ENCODE measurements around the gene ARHGAP18. TPM values are rescaled to one million over a fixed set of nuclear protein-coding genes. Genes with fewer than 3 reads are reported as not detected.
"Not testable (repeated sequence)": the region's sequence is repeated elsewhere in the genome, so short reads cannot be mapped to it uniquely, and the experiment has no call there.

Gene ARHGAP18
- total and polyA plus RNA-seq, 10 of the 15 experiments (the other 5 are each of a cell fraction or from before 2014, with no cell fraction given), result 18.2 to 52.2 (median 31.7) TPM

DNA sequence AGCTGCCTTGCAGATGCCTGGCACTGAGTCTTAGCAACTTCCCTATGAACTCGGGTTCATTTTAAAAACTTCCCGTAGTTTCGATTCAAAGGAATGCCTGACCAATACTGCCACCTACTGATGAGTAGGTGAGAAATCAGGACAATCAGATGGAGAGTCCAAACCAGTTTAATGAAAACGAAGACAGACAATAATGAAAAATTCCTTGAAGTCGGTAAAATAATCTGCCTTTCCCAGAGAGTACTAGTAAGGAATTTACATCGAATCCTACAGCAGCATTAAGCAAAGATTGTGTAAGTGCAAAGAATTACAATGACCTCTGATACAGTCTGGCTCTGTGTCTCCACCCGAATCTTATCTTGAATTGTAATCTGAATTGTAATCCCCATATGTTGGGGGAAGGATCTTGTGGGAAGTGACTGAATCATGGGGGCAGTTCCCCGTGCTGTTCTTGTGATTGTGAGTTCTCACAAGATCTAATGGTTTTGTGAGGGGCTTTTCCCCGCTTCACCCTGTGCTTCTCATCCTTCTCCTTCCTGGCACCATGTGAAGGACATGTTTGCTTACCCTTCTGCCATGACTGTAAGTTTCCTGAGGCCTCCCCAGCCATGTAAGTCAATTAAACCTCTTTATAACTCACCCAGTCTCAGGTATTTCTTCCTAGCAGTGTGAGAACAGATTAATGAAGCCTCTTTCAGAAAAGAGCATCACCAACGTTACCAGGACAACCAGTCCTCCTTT lies 134.4 kb downstream of the ARHGAP18 start:
- no peak for DNase-seq (ENCODE audit: low read depth, low spot score)
- no peaks in the 10 kb centered on the region for H3K79me2 ChIP-seq (ENCODE audit: control insufficient read depth, insufficient read depth, low read length)
- in situ Hi-C loops (cut with MboI) (no loop called here), intact Hi-C loops (cut with micrococcal nuclease; ENCODE audit: unreplicated experiment) (loop anchor here (1.0 kb wide), 1 partner anchor 77 kb away; no protein-coding TSS in a partner anchor)
- ChIA-PET CTCF (interaction anchor here (0.6 to 0.8 kb wide), 3 partner anchors 20 to 76 kb away, joined by 3 to 6 read pairs (median 4); no protein-coding TSS in a partner anchor), POLR2A (no interaction called here), SMC1A (ENCODE audit: uncharacterized antibody, unreplicated experiment) (no interaction called here), RAD21 (ENCODE audit: unreplicated experiment) (no interaction called here)
- FAIRE-seq, result no peak
- TF ChIP-seq, protein P1, sequence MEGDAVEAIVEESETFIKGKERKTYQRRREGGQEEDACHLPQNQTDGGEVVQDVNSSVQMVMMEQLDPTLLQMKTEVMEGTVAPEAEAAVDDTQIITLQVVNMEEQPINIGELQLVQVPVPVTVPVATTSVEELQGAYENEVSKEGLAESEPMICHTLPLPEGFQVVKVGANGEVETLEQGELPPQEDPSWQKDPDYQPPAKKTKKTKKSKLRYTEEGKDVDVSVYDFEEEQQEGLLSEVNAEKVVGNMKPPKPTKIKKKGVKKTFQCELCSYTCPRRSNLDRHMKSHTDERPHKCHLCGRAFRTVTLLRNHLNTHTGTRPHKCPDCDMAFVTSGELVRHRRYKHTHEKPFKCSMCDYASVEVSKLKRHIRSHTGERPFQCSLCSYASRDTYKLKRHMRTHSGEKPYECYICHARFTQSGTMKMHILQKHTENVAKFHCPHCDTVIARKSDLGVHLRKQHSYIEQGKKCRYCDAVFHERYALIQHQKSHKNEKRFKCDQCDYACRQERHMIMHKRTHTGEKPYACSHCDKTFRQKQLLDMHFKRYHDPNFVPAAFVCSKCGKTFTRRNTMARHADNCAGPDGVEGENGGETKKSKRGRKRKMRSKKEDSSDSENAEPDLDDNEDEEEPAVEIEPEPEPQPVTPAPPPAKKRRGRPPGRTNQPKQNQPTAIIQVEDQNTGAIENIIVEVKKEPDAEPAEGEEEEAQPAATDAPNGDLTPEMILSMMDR (IDR thresholded peaks at IDR 0.05 in 2 of 3, conservative IDR thresholded peaks at IDR 0.05 in 1 of 3; ENCODE audit: control insufficient read depth in 2 of 3, extremely low read depth in 1 of 3, insufficient read depth in 1 of 3, low read depth in 3 of 3, low read length in 3 of 3), result peak in 2 of 3 experiments; percentile 11 to 33; a peak in 2 of 6 replicates
- no peak for TF ChIP-seq TARDBP (IDR thresholded peaks at IDR 0.05; ENCODE audit: borderline replicate concordance)
- peak; percentile 43; the same call in 1 of the 2 replicates for TF ChIP-seq RAD21 (IDR thresholded peaks at IDR 0.05; ENCODE audit: insufficient read depth, low read depth, low read length)
- 39% methylated on average over 10 of the region's 10 CpGs for WGBS (ENCODE audit: insufficient coverage, insufficient replicate concordance, low lambda C conversion rate, missing lambda C conversion rate)
- no peak overlapping the region for H2AFZ ChIP-seq (ENCODE audit: control insufficient read depth, low read depth, low read length)
- H3K4me1 ChIP-seq (ENCODE audit: control insufficient read depth, insufficient read depth, low read length), result no peaks in the 10 kb centered on the region
- H3K27me3 ChIP-seq (replicated peaks in 1 of 2; ENCODE audit: control insufficient read depth in 2 of 2, insufficient read depth in 2 of 2, low read length in 1 of 2), result no peaks in the 10 kb centered on the region
- no peak for ATAC-seq
- no peak overlapping the region for H3K4me3 ChIP-seq
- no peak overlapping the region for H3K9ac ChIP-seq (ENCODE audit: control insufficient read depth, insufficient read depth, low read length)
- no TSS peak for BruUV-seq (replicated peaks)
- H3K27ac ChIP-seq (ENCODE audit: control insufficient read depth, insufficient read depth), result no peak overlapping the region
- H3K36me3 ChIP-seq (ENCODE audit: control insufficient read depth in 2 of 2, insufficient read depth in 2 of 2, low read length in 1 of 2), result peaks cover 0 to 9% of the 10 kb centered on the region in 2 experiments; a peak in 2 of 4 replicates
- H3K9me3 ChIP-seq (replicated peaks; ENCODE audit: control insufficient read depth, insufficient read depth, low read length), result peaks cover 3% of the 10 kb centered on the region; the same call in 2 of the 3 replicates
- no peak overlapping the region for H3K4me2 ChIP-seq (ENCODE audit: control insufficient read depth, insufficient read depth)
- no peaks in the 10 kb centered on the region for H4K20me1 ChIP-seq (ENCODE audit: control insufficient read depth, insufficient read depth)

DNA sequence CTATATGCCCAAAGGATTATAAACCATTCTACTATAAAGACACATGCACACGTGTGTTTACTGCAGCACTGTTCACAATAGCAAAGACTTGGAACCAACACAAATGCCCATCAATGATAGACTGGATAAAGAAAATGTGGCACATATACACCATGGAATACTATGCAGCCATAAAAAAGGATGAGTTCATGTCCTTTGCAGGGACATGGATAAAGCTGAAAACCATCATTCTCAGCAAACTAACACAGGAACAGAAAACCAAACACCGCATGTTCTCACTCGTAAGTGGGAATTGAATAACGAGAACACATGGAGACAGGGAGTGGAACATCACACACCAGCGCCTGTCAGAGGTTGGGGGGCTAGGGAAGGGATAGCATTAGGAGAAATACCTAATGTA lies 135.4 kb downstream of the ARHGAP18 start:
- SMC1A ChIA-PET (ENCODE audit: uncharacterized antibody, unreplicated experiment); H3K27me3 ChIP-seq (replicated peaks in 1 of 2; ENCODE audit: control insufficient read depth in 2 of 2, insufficient read depth in 2 of 2, low read length in 1 of 2); H3K9me3 ChIP-seq (replicated peaks; ENCODE audit: control insufficient read depth, insufficient read depth, low read length); BruUV-seq (replicated peaks); H3K36me3 ChIP-seq (ENCODE audit: control insufficient read depth in 2 of 2, insufficient read depth in 2 of 2, low read length in 1 of 2); ATAC-seq; H4K20me1 ChIP-seq (ENCODE audit: control insufficient read depth, insufficient read depth); in situ Hi-C loops (cut with MboI); H3K4me2 ChIP-seq (ENCODE audit: control insufficient read depth, insufficient read depth); H3K9ac ChIP-seq (ENCODE audit: control insufficient read depth, insufficient read depth, low read length); H3K4me1 ChIP-seq (ENCODE audit: control insufficient read depth, insufficient read depth, low read length); DNase-seq (ENCODE audit: low read depth, low spot score); H3K27ac ChIP-seq (ENCODE audit: control insufficient read depth, insufficient read depth); H3K79me2 ChIP-seq (ENCODE audit: control insufficient read depth, insufficient read depth, low read length); FAIRE-seq; H2AFZ ChIP-seq (ENCODE audit: control insufficient read depth, low read depth, low read length); RAD21 ChIA-PET (ENCODE audit: unreplicated experiment); H3K4me3 ChIP-seq; POLR2A ChIA-PET: not testable (repeated sequence)
- intact Hi-C loops (cut with micrococcal nuclease; ENCODE audit: unreplicated experiment), result loop anchor here (1.0 kb wide), 1 partner anchor 76 kb away; no protein-coding TSS in a partner anchor
- CTCF ChIA-PET, result interaction anchor here (0.6 kb wide), 1 partner anchor 21 kb away, joined by 6 read pairs; no protein-coding TSS in a partner anchor
- WGBS (ENCODE audit: insufficient coverage, insufficient replicate concordance, low lambda C conversion rate, missing lambda C conversion rate), result 84% methylated on average over 5 of the region's 5 CpGs

DNA sequence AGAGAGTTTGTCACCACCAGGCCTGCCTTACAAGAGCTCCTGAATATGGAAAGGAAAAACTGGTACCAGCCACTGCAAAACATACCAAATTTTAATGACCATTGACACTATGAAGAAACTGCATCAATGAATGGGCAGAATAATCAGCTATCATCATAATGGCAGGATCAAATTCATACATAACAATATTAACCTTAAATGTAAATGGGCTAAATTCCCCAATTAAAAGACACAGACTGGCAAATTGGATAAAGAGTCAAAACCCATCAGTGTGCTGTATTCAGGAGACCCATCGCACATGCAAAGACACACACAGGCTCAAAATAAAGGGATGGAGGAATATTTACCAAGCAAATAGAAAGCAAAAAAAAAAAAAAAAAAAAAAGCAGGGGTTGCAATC lies 139.0 kb downstream of the ARHGAP18 start:
- RAD21 ChIA-PET (ENCODE audit: unreplicated experiment); intact Hi-C loops (cut with micrococcal nuclease; ENCODE audit: unreplicated experiment); H3K27ac ChIP-seq (ENCODE audit: control insufficient read depth, insufficient read depth); H3K36me3 ChIP-seq (ENCODE audit: control insufficient read depth in 2 of 2, insufficient read depth in 2 of 2, low read length in 1 of 2); BruUV-seq (replicated peaks); H3K4me2 ChIP-seq (ENCODE audit: control insufficient read depth, insufficient read depth); in situ Hi-C loops (cut with MboI); ATAC-seq; H3K79me2 ChIP-seq (ENCODE audit: control insufficient read depth, insufficient read depth, low read length); FAIRE-seq; POLR2A ChIA-PET; CTCF ChIA-PET; H3K27me3 ChIP-seq (replicated peaks in 1 of 2; ENCODE audit: control insufficient read depth in 2 of 2, insufficient read depth in 2 of 2, low read length in 1 of 2); H3K4me1 ChIP-seq (ENCODE audit: control insufficient read depth, insufficient read depth, low read length); DNase-seq (ENCODE audit: low read depth, low spot score); H3K4me3 ChIP-seq; H2AFZ ChIP-seq (ENCODE audit: control insufficient read depth, low read depth, low read length); H3K9ac ChIP-seq (ENCODE audit: control insufficient read depth, insufficient read depth, low read length); H3K9me3 ChIP-seq (replicated peaks; ENCODE audit: control insufficient read depth, insufficient read depth, low read length); SMC1A ChIA-PET (ENCODE audit: uncharacterized antibody, unreplicated experiment); H4K20me1 ChIP-seq (ENCODE audit: control insufficient read depth, insufficient read depth): not testable (repeated sequence)
- 89% methylated on average over 1 of the region's 1 CpG for WGBS (ENCODE audit: insufficient coverage, insufficient replicate concordance, low lambda C conversion rate, missing lambda C conversion rate)

All from GM12878 (cell line).